Measurements from ENCODE around the gene CEACAM21.

Gene CEACAM21

DNA sequence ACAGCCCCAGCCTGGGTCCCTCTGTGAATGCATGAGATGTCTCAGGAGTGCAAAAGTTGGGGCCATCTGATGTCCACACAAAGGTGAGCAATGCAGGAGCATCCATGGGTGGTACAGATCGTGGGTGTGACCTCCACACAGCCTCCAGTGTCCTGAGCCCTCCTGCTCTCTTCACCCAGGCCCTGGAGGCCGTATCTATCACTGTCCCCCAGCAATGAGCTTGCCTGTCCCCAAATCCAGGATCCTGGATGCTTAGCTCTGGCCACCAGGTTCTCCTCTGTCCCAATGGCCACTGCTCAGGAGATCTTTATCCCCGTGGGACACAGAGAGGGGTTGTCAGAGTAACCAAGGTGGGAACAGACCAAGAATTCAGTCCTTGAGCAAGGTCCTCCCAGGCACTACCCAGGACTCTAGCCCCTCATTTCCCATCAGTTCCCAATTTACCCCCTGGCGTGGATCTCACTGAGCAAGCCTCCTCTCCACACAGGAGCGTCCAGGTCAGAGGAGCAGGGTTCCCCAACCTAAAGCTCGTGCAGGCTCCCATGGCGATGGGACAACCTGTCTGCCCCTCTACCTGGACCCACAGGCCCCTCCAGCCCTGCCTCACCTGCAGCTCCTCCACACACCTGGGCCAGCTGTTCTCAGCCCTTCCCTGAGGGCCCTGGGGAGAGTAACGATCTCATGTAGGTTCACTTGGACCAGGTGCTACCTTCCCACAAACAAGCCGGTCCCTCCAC lies 11.3 kb downstream of the CEACAM21 start:
- TF ChIP-seq, protein P1, sequence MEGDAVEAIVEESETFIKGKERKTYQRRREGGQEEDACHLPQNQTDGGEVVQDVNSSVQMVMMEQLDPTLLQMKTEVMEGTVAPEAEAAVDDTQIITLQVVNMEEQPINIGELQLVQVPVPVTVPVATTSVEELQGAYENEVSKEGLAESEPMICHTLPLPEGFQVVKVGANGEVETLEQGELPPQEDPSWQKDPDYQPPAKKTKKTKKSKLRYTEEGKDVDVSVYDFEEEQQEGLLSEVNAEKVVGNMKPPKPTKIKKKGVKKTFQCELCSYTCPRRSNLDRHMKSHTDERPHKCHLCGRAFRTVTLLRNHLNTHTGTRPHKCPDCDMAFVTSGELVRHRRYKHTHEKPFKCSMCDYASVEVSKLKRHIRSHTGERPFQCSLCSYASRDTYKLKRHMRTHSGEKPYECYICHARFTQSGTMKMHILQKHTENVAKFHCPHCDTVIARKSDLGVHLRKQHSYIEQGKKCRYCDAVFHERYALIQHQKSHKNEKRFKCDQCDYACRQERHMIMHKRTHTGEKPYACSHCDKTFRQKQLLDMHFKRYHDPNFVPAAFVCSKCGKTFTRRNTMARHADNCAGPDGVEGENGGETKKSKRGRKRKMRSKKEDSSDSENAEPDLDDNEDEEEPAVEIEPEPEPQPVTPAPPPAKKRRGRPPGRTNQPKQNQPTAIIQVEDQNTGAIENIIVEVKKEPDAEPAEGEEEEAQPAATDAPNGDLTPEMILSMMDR (conservative IDR thresholded peaks at IDR 0.05), result no peak
- TF ChIP-seq ZFX (IDR thresholded peaks at IDR 0.05), result no peak
- no peak overlapping the region for H3K27ac ChIP-seq

DNA sequence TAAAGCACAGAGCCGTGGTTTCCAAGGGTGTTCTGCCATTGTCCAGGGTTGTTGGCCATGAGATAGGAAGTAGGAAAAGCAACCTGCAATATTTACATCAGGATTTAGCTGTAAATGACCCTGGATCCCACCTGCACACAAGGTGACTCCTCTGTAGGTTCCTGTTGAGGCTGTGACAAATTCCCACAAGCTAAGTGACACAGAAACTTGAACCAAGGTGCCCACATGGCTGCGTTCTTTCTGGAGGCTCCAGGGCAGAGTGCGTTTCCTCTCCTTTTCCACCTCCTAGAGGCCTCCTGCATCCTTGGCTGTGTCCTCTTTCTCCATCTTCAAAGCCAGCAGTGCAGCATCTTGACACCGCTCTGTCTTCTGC lies 11.9 kb downstream of the CEACAM21 start:
- TF ChIP-seq, protein P1 (conservative IDR thresholded peaks at IDR 0.05), result no peak
- TF ChIP-seq ZFX (IDR thresholded peaks at IDR 0.05), result no peak
- no peak overlapping the region for H3K27ac ChIP-seq

DNA sequence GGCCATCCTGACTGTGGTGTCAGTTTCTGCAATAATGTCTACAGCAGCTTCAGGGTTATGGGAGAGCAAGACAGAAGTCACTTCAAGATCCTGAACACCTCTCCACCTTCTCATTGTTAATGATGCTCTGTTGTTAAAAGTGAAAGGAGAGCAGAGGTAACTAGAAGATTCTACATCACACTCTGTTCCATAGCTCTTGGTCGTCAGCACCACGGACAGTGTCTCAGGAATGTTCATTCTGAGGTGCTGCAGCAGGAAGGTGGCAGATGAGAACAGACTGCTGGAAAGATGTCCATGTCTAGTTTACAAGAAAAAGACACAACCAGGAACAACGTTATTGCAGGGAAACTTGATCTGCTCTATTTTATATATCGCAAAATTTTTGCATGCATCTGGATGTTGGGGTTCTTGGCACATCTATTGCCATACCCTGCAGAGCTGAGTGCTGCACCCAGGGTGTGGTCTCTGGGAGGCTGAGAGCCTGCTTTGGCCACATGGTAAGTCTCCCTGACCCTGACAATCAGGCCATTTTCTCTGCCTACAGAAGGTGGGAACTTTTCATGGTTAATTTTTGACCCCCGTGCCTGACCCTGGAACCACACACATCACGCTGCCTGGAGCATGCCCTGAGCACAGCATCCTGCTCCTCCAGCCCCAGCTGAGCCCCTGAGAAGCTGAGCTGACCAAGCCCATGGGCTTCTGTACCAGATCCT lies 12.7 kb downstream of the CEACAM21 start:
- H3K27ac ChIP-seq, result no peak overlapping the region
- TF ChIP-seq, protein P1 (conservative IDR thresholded peaks at IDR 0.05), result no peak
- TF ChIP-seq ZFX (IDR thresholded peaks at IDR 0.05), result no peak

DNA sequence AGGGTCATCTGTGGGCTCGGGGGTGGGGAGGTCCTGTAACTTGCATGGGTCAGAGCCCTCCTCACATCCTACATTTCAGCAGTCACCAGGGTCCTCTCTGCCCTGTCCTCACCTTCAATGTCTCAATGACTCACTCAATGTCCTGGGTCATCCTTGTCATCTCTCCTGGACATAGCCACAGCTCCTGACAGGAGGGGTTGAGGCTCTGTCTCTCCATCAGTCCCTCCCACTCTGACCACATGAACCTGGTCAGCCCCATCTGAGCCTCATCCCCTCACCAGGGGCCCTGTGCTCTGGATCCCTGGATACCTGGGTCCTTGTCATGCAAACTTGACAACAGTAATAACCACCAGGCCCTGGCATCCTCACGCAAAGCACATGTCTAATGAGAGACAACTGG lies 13.4 kb downstream of the CEACAM21 start:
- H3K27ac ChIP-seq, result no peak overlapping the region
- TF ChIP-seq, protein P1 (conservative IDR thresholded peaks at IDR 0.05), result no peak
- TF ChIP-seq ZFX (IDR thresholded peaks at IDR 0.05), result no peak

DNA sequence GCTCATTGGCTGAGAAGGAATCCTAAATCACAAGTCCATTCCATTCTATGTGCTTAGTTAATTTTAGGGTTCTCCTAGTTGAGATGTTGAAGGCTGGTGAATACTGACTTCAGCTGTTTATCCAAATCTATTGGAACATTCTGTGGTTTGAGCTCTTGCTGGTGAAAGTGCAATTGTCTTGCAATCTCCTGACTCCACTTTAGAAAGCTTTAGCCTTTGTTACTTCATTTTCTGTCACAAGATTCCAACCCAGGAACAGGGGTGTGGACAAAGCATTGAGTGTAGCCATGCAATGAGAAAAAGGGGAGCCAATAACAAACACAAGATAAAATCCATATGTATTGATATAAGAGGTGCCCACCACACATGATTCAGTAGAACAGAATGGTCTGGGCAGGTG lies 15.0 kb downstream of the CEACAM21 start:
- H3K27ac ChIP-seq, result no peak overlapping the region
- TF ChIP-seq, protein P1 (conservative IDR thresholded peaks at IDR 0.05), result no peak
- no peak for TF ChIP-seq ZFX (IDR thresholded peaks at IDR 0.05)

DNA sequence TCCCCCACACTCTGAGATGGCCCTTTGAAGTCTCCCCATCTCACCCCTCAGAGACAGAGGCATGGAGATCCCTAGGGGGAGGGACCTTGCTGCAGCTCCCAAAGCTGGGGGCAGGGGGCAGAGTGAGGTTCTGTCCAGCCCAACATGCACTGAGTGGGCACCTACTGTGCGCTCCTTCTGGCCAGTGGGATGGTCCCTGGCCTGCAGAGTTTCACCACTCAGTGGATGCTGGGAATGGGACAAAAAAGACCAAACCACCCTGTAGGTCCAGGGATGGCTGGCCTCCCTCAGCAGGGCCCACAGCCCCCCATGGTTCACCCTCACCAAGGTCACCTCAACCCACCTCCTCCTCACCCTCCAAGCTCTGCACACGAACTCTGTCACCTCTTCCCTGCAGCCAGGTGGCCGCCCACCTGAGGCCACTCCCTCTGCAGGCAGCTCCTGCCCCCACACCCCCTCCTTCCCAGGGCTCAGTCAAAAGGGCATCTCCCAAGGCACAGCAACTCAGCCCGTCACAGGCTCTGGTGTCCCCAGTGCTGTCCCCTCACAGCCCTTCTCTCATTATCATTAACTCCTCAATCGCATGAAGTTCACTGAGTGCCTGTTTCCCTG lies 16.1 kb downstream of the CEACAM21 start:
- TF ChIP-seq, protein P1 (conservative IDR thresholded peaks at IDR 0.05), result no peak
- TF ChIP-seq ZFX (IDR thresholded peaks at IDR 0.05), result no peak
- H3K27ac ChIP-seq, result no peak overlapping the region
